ENCODE data around the gene ABHD17C. TPM values are rescaled to one million over a fixed set of nuclear protein-coding genes. Genes with fewer than 3 reads are reported as not detected.
A peak's percentile ranks its signal among the peaks of the same experiment; 100 is the strongest.

Gene ABHD17C
- total RNA-seq, 2 donors from 2014 or later = 20.9 to 21.5 TPM

DNA sequence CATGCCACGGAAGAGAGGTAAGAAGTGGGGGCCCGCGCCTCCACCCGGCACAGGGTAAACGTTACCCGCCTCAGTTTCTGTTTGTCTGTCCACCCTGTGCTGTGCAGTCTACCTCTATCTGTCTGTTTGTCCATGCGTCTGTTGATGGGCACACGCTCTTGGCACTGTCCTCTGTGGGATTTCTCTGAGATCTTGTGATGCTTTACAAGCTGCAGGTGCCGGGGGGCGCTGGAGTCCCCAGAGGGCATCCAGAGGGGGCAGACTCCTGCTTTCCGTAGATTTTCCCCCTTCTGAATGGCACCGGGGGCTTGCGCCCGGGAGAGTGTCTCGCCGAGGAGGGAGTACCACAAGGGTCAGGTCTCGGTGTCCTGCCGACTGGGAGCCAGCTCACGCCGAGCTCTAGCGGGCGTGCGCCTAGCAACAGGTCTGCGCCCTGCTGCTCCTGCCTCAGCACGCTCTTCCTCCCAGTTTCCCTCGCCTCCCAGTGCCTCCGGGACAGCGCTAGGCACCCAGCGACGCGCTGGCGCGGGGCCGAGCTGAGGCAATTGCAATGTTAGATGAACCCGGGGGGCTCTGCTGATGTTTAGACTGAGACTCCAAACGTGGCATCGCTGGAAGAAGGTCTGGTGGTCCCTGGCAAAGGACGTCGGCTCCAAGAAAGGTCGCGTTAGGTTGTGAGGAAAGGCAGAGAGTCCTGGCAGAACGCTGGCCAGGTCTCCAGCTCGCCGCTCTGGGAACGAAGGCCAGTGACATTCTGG, 84.7 kb downstream of the ABHD17C start:
- peak; percentile 76 for DNase-seq
- H3K9ac ChIP-seq (ENCODE audit: extremely low read depth, low read length, poor library complexity, severe bottlenecking) = no peak overlapping the region
- 3 to 6% methylated on average over 26 to 45 of the region's 45 CpGs for WGBS, 2 experiments (ENCODE audit: insufficient coverage in 1 of 2, insufficient read length in 1 of 2)
- no peaks in the 10 kb centered on the region for H3K36me3 ChIP-seq (ENCODE audit: control insufficient read depth, insufficient read depth, low read length)
- H3K4me3 Mint-ChIP-seq = peak overlapping the region; percentile 56
- H3K4me3 ChIP-seq (ENCODE audit: low read length) = peak overlapping the region; percentile 69
- H3K9me3 Mint-ChIP-seq = no peaks in the 10 kb centered on the region
- H3K27me3 ChIP-seq (ENCODE audit: control insufficient read depth, insufficient read depth, low read length, poor library complexity, severe bottlenecking) = peaks cover 79% of the 10 kb centered on the region
- no peak overlapping the region for H3K27ac Mint-ChIP-seq
- peaks cover 7% of the 10 kb centered on the region for H3K4me1 Mint-ChIP-seq
- H3K36me3 Mint-ChIP-seq (ENCODE audit: low read depth) = no peaks in the 10 kb centered on the region
- no peak for TF ChIP-seq CTCF (conservative IDR thresholded peaks at IDR 0.05)
- H3K9me3 ChIP-seq (ENCODE audit: control insufficient read depth, low read length) = no peaks in the 10 kb centered on the region
- no peak overlapping the region for H3K27ac ChIP-seq (ENCODE audit: low read depth, low read length)
- H3K27me3 Mint-ChIP-seq (ENCODE audit: insufficient read depth) = peaks cover 65% of the 10 kb centered on the region
- no peaks in the 10 kb centered on the region for H3K4me1 ChIP-seq (ENCODE audit: control insufficient read depth, insufficient read depth, low read length)

DNA sequence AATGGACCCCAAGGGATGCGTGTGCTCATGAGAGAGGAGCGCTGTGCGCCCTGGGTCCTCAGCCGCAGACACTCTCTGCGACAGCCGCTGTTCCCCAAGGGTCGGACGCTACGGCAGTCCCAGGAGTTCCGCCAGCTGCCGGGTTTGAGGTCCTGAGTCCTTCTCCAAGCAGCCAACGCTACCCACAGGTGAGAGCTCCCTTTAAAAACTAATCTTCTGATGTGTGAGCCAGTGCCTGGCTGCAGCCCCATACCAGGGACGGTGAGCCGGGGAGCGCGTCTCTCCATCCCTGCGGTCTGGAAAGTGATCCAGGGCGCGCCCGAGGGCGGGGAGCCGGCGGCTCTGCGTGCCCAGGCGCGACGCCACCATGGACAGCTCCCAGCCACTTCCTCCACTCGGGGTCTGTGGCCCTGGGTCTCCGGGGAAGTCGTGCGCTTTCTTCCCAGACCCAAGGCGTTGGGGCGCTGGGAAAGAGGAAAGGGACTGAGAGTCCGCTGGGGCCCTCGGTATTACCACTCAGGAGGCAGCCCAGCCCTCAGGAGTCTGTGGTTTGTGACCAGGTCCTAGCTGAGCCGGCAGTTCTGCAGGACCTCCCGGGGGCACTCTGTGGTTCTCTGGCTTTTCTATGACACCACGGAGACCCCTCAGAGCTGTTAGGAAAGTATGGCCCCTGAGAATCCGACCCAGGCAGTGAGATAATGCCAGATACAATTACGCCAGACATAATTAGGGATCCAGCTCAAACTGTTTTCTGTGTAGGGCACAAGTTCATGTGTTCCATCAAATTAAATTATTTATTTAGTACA, 85.5 kb downstream of the ABHD17C start:
- no peaks in the 10 kb centered on the region for H3K36me3 Mint-ChIP-seq (ENCODE audit: low read depth)
- Histone ChIP-seq H3K4me3 (ENCODE audit: low read length) (peak overlapping the region; percentile 69), H3K36me3 (ENCODE audit: control insufficient read depth, insufficient read depth, low read length) (no peaks in the 10 kb centered on the region), H3K4me1 (ENCODE audit: control insufficient read depth, insufficient read depth, low read length) (no peaks in the 10 kb centered on the region), H3K27ac (ENCODE audit: low read depth, low read length) (no peak overlapping the region), H3K9me3 (ENCODE audit: control insufficient read depth, low read length) (no peaks in the 10 kb centered on the region), H3K9ac (ENCODE audit: extremely low read depth, low read length, poor library complexity, severe bottlenecking) (no peak overlapping the region), H3K27me3 (ENCODE audit: control insufficient read depth, insufficient read depth, low read length, poor library complexity, severe bottlenecking) (peaks cover 80% of the 10 kb centered on the region)
- H3K4me1 Mint-ChIP-seq = peaks cover 7% of the 10 kb centered on the region
- H3K27ac Mint-ChIP-seq = no peak overlapping the region
- WGBS, 2 experiments (ENCODE audit: insufficient coverage in 1 of 2, insufficient read length in 1 of 2) = 3 to 6% methylated on average over 15 to 40 of the region's 40 CpGs
- H3K27me3 Mint-ChIP-seq (ENCODE audit: insufficient read depth) = peaks cover 65% of the 10 kb centered on the region
- DNase-seq = peak; percentile 95
- TF ChIP-seq CTCF (conservative IDR thresholded peaks at IDR 0.05) = no peak
- H3K4me3 Mint-ChIP-seq = peak overlapping the region; percentile 56
- no peaks in the 10 kb centered on the region for H3K9me3 Mint-ChIP-seq

GRCh38 chr15:80783260-80783659, 88.2 kb downstream of the ABHD17C start:
- no peak overlapping the region for H3K27ac ChIP-seq (ENCODE audit: low read depth, low read length)
- no peak for DNase-seq
- no peaks in the 10 kb centered on the region for H3K9me3 Mint-ChIP-seq
- H3K4me3 Mint-ChIP-seq = no peak overlapping the region
- no peak for TF ChIP-seq CTCF (conservative IDR thresholded peaks at IDR 0.05)
- no peaks in the 10 kb centered on the region for H3K36me3 Mint-ChIP-seq (ENCODE audit: low read depth)
- peaks cover 50% of the 10 kb centered on the region for H3K27me3 Mint-ChIP-seq (ENCODE audit: insufficient read depth)
- H3K27ac Mint-ChIP-seq = no peak overlapping the region
- no peak overlapping the region for H3K4me3 ChIP-seq (ENCODE audit: low read length)
- no peaks in the 10 kb centered on the region for H3K36me3 ChIP-seq (ENCODE audit: control insufficient read depth, insufficient read depth, low read length)
- H3K9ac ChIP-seq (ENCODE audit: extremely low read depth, low read length, poor library complexity, severe bottlenecking) = no peak overlapping the region
- no peaks in the 10 kb centered on the region for H3K9me3 ChIP-seq (ENCODE audit: control insufficient read depth, low read length)
- peaks cover 7% of the 10 kb centered on the region for H3K4me1 Mint-ChIP-seq
- H3K4me1 ChIP-seq (ENCODE audit: control insufficient read depth, insufficient read depth, low read length) = no peaks in the 10 kb centered on the region
- H3K27me3 ChIP-seq (ENCODE audit: control insufficient read depth, insufficient read depth, low read length, poor library complexity, severe bottlenecking) = peaks cover 63% of the 10 kb centered on the region
